ENCODE measurements around the gene NOS3. TPM values are rescaled to one million over a fixed set of nuclear protein-coding genes. Genes with fewer than 3 reads are reported as not detected.

The NOS3 gene
- total RNA-seq, 1 experiment from 2014 or later = 0.46 TPM

DNA sequence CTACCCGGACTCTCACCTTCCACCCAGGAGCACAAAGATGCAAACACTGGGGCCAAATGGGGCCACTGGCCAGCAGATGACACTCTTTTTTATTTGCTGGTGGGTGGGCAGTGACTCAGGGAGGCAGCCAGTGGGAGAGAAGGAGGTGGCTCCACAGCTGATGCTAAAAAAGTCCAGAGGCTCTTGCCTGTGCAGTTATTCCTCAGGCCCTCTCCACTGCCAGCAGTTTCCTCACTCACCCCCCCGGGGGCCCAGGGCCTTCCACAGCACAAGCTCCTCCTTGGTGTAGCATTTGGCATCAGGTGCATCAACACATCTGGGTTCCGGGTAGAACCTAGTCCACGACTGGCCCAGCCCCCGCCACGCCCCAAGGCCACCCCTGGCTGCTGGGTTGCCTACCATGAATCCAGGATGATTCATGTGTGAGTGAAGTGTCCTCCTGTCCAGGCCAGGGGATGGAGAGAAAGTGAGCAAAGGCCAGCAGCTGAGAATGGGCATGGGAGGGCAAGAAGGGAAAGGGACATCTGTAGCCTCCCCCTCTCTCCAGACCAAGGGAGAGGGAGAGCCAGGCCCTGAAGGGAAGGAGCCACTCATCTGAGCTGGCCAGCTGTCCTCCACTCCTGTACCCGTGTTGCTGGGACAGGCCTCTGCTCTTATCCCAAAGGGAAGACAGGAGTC, 11.0 kb upstream of the NOS3 start:
- DNase-seq (ENCODE audit: low read depth) = no peak

DNA sequence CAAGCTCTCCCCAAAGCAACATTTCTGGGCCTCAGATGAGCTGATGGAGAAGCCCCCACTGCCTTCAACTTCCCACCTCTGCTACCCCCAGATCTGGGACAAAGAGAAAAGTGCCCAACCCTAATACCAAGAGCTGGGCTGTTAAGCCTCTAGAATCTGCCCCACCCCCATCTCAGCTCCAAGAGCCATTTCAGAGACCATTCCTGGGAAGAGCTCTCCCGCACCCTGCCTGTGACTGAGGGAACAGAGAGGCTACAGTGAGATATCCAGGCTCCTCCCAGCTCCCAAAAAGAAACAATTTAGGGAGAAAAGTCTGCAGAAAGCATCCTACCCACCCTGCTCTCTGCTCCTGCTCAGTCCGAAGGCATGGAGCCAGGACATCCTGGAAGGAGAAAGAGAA, 10.2 kb upstream of the NOS3 start:
- DNase-seq (ENCODE audit: low read depth) = no peak

GRCh38 chr7:150981644-150982043, 9.2 kb upstream of the NOS3 start:
- no peak for DNase-seq (ENCODE audit: low read depth)

GRCh38 chr7:150982351-150982750, 8.5 kb upstream of the NOS3 start:
- DNase-seq (ENCODE audit: low read depth) = no peak

GRCh38 chr7:150983893-150984368, 6.9 kb upstream of the NOS3 start:
- peak; percentile 59 for DNase-seq (ENCODE audit: low read depth)

- DNase-seq (ENCODE audit: low read depth) = peak; percentile 79
Measured at GRCh38 chr7:150986099-150986512, 4.7 kb upstream of the NOS3 start.

DNA sequence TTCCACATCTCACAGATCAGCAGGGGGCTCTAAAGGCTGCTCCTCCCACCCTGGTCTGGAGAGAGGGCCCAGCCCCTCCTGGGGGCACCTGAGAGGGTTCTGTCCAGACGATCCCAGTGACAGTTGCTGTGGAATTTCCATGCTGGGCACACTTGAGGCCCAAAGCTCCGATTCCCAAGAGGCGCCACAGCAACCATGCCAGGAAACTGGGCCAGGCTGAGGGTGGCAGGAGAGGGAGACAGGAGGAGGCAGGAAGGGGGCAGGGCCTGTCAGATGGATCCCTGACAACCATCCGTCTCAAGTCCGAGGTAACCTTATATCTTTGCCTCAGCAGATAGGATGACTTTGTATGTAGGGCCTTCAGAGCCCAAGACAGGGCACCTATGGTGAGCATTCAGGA, 4.3 kb upstream of the NOS3 start:
- no peak for DNase-seq (ENCODE audit: low read depth)

DNA sequence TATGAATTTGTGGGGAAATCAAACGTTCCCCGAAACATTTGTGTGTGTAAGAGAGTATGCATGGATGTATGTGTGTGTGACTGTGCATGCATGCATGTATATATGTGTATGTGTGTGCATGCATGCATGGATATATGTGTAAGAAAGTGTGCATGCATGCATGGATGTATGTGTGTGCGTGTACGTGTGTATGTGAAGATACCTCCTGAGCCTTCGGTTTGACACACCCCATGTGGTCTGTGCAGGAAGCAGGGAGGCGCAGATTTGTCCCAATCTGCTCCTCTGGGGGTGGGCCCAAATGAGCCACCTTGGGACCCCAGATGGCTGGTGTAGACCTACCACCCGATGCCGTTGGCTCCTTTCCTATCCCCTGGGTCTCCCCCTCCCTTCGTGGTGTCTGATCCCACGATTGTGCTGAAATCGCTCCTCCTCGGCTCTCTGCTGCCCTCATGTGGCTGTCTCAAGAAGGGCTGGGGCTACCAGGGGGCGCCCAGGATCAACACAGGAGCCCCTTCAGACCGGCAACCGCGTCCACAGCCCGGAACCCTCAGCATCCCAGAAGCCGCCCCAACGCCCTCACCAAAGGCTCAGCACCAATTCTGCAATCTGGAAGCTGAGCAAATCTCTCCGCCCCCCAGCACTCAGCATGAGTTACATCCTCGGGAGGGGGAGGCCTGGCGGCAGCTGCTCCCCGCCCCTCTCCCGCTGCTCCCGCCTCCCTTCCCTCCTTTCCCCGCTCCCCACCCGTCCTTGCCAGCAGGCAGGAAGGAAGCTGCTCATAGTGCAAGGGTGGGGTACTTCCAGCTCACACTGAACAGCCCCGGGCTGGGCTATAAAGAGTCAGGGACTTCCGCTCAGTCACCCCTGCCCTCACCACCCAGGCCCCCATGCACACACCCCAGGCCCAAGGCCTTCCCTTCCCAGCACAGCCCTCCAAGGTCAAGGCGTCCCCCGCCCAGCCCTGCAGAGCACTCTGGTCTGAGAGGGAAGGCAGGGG, 2.3 kb upstream of the NOS3 start:
- DNase-seq (ENCODE audit: low read depth) = peak; percentile 71

DNA sequence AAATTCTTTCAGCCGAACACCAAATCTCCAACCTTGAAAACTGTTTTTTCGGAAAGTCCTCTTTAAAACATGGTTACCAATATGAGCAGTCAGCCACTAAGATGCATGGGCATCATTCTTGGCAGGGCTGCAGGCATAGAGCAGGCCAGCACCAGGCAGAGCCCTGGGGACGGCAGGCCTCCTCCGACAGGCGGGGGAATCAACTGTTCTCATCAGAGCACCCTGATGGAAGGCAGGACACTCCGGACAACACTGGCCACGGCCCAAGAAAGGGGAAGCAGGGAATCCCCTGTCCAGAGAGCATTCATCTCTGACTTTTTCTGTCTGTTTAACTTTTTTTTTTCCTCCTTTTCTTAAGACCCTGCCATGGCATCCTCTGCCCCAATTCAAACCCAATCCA, 1.4 kb upstream of the NOS3 start:
- DNase-seq (ENCODE audit: low read depth) = no peak

DNA sequence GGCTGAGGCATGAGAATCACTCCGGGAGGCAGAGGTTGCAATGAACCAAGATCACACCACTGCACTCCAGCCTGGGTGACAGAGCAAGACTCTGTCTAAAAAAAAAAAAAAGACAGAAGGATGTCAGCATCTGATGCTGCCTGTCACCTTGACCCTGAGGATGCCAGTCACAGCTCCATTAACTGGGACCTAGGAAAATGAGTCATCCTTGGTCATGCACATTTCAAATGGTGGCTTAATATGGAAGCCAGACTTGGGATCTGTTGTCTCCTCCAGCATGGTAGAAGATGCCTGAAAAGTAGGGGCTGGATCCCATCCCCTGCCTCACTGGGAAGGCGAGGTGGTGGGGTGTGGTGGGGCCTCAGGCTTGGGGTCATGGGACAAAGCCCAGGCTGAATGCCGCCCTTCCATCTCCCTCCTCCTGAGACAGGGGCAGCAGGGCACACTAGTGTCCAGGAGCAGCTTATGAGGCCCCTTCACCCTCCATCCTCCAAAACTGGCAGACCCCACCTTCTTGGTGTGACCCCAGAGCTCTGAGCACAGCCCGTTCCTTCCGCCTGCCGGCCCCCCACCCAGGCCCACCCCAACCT, 1.3 kb downstream of the NOS3 start:
- DNase-seq (ENCODE audit: low read depth) = no peak

DNA sequence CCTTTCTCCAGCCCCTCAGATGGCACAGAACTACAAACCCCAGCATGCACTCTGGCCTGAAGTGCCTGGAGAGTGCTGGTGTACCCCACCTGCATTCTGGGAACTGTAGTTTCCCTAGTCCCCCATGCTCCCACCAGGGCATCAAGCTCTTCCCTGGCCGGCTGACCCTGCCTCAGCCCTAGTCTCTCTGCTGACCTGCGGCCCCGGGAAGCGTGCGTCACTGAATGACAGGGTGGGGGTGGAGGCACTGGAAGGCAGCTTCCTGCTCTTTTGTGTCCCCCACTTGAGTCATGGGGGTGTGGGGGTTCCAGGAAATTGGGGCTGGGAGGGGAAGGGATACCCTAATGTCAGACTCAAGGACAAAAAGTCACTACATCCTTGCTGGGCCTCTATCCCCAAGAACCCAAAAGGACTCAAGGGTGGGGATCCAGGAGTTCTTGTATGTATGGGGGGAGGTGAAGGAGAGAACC, 2.1 kb downstream of the NOS3 start:
- peak; percentile 64 for DNase-seq (ENCODE audit: low read depth)

- no peak for DNase-seq (ENCODE audit: low read depth)
Measured at GRCh38 chr7:150993511-150993910, 2.7 kb downstream of the NOS3 start.

DNA sequence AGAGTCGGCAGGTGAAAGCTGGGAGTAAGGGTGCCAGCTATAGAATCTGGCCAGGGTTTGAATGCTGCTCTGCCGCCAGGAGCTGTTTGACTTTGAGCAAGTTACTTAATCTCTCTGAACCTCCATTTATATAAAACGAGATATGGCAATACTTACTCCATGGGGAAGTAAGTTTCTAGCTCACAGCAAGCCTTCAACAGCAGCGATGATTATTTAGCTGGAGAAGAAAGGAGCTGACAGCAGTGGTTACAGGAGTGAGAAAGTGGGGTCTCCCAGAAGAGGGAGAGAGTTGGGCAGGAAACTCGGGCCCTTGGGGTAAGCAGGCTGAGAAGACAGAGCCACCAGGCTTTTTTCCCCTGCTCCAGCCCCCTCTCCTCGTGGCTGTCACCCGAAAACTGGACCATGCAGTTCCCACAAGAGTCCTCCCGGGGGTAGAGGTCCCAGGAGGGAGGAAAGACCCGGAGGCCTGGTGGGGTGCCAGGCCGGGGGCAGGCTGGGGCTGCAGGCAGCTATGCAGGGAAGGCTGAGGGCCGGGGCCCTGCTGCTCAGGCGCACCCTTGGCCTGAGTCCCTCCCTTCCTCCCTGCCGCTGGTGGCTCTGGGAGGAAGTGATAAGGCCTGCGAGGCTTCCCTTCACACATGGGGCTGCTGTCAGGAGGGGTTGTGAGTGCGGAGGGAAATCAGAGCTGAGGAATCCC, 3.5 kb downstream of the NOS3 start:
- no peak for DNase-seq (ENCODE audit: low read depth)

DNA sequence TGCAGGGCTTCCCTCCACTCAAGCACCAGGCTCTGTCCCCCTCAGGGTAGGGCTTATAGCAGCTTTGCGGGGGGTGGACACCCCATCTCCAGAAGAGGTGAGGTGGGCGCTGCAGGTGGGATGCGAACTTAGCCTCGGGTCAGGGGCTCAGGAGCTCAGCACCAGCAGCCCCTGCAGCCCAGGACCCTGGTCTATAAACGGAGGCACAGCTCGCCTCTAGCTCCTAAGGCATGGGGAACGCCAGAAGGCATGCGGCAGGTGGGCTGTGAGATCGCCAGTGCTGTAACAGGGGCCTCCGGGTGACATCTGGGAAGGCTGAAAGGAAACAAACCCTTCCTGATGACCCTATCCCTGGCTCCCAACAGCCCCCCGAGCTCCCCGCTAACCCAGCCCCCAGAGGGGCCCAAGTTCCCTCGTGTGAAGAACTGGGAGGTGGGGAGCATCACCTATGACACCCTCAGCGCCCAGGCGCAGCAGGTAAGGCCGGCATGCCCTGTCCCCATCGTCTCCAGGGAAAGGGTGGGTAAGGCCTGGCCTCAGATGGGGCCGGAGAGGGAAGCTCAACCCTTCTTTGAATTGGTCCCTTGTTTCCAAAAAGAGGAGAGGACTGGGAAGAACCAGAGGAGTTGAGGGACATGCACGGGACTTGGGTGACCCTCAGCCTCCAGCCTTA, 4.2 kb downstream of the NOS3 start:
- no peak for DNase-seq (ENCODE audit: low read depth)

DNA sequence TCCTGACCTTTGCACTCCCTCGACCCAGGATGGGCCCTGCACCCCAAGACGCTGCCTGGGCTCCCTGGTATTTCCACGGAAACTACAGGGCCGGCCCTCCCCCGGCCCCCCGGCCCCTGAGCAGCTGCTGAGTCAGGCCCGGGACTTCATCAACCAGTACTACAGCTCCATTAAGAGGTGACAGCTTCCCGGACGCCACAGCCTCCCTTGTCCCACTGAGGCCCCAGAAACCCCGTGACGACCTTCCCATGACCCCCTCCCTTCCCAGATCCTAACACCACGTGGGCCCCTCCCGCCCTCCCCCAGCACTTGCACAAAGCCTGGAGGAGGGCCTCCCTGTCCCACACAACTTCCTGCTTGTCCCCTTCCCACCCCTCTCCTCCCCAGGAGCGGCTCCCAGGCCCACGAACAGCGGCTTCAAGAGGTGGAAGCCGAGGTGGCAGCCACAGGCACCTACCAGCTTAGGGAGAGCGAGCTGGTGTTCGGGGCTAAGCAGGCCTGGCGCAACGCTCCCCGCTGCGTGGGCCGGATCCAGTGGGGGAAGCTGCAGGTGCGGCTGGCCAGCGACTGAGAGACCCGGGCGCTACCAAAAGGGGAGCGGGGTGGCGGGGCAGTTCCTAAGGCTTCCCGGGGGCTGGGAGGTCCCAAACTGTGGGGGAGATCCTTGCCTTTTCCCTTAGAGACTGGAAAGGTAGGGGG, 5.7 kb downstream of the NOS3 start:
- DNase-seq (ENCODE audit: low read depth) = no peak

- no peak for DNase-seq (ENCODE audit: low read depth)
Measured at GRCh38 chr7:150997075-150997511, 6.3 kb downstream of the NOS3 start.

DNA sequence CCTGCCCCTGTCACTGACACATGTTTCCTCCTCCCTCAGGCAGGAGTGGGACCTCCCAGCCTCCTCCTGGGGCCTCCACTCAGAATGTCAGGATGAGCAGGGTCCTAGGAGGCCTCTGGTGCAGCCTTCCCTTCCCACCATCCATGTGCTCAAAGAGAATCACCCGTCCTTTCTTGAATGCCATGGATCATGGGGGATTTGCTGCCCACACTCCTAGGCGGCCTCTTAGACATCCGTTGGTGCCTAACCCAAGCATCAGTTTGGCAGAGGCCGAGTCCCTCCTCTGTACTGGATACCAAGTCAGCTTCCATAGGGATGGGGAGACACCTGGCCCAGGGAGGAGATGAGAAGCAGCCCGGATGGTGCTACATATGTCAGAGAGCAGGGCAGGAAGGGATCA, 7.0 kb downstream of the NOS3 start:
- no peak for DNase-seq (ENCODE audit: low read depth)

DNA sequence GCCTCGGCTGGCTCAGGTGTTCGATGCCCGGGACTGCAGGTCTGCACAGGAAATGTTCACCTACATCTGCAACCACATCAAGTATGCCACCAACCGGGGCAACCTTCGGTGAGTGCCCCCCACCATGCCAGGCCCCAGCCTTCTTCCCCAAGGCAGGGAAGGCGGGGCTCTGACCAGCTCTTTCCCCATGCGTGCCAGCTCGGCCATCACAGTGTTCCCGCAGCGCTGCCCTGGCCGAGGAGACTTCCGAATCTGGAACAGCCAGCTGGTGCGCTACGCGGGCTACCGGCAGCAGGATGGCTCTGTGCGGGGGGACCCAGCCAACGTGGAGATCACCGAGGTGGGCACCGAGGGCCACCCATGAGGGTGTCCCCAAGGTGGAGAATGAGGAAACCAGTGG, 7.5 kb downstream of the NOS3 start:
- DNase-seq (ENCODE audit: low read depth) = no peak

DNA sequence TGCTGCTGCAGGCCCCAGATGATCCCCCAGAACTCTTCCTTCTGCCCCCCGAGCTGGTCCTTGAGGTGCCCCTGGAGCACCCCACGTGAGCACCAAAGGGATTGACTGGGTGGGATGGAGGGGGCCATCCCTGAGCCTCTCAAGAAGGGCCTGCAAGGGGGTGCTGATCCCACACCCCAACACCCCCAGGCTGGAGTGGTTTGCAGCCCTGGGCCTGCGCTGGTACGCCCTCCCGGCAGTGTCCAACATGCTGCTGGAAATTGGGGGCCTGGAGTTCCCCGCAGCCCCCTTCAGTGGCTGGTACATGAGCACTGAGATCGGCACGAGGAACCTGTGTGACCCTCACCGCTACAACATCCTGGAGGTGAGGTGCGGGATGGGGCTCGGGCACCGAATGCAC, 8.2 kb downstream of the NOS3 start:
- DNase-seq (ENCODE audit: low read depth) = no peak

- no peak for DNase-seq (ENCODE audit: low read depth)
Measured at GRCh38 chr7:150999497-151000230, 8.8 kb downstream of the NOS3 start.
